OCI-LY1 (cell line): ENCODE data around the gene GOLGA6L10.
"Not testable (repeated sequence)": the region's sequence is repeated elsewhere in the genome, so short reads cannot be mapped to it uniquely, and the experiment has no call there.

ENCODE experiments used
- H2AFZ ChIP-seq: fragments of 200-600 bp; sonication (generic), shearing (Covaris generic); 2 replicates; pipeline ENCODE4 v1.6.0; 2014; ENCODE audit warnings: antibody characterized with exemption, mild to moderate bottlenecking, low read length
- H3F3A ChIP-seq: fragments of 200-600 bp; sonication (generic), shearing (Covaris generic); 2 replicates; pipeline ENCODE4 v1.6.0; 2014; ENCODE audit warnings: mild to moderate bottlenecking, antibody characterized with exemption, low read length, moderate library complexity; ENCODE audit not compliant: insufficient read depth
- H3K27ac ChIP-seq: fragments of 200-600 bp; sonication (generic); 2 replicates; pipeline ENCODE4 v1.5.1; 2014; ENCODE audit warnings: low read length, mixed run types, mild to moderate bottlenecking, low read depth; ENCODE audit not compliant: poor library complexity, severe bottlenecking
- H3K27me3 ChIP-seq: fragments of 200-600 bp; sonication (generic); 2 replicates; pipeline ENCODE4 v1.6.0; 2014; ENCODE audit warnings: antibody characterized with exemption, mild to moderate bottlenecking, low read length, moderate library complexity; ENCODE audit not compliant: insufficient read depth
- H3K36me3 ChIP-seq: fragments of 200-600 bp; sonication (generic); 2 replicates; pipeline ENCODE4 v1.6.1; 2014; ENCODE audit warnings: mild to moderate bottlenecking, antibody characterized with exemption, low read length, moderate library complexity, mixed read lengths; ENCODE audit not compliant: insufficient read depth
- H3K4me1 ChIP-seq: fragments of 200-600 bp; sonication (generic); 2 replicates; pipeline ENCODE4 v1.5.1; 2014; ENCODE audit warnings: mild to moderate bottlenecking, low read length, moderate library complexity; ENCODE audit not compliant: insufficient read depth, severe bottlenecking
- H3K4me2 ChIP-seq: fragments of 200-600 bp; sonication (generic), shearing (Covaris generic); 2 replicates; pipeline ENCODE4 v1.6.1; 2014; ENCODE audit warnings: low read length
- H3K4me3 ChIP-seq: fragments of 200-600 bp; sonication (generic); 2 replicates; pipeline ENCODE4 v1.5.1; 2014; ENCODE audit warnings: low read length, low read depth, mild to moderate bottlenecking, mixed read lengths; ENCODE audit not compliant: poor library complexity, severe bottlenecking
- H3K79me2 ChIP-seq: fragments of 200-600 bp; shearing (Covaris generic); 2 replicates; pipeline ENCODE4 v1.6.1; 2016; ENCODE audit warnings: mixed run types, low read length, mixed read lengths; ENCODE audit not compliant: insufficient read depth
- H3K9ac ChIP-seq: fragments of 200-600 bp; sonication (generic), shearing (Covaris generic); 2 replicates; pipeline ENCODE4 v1.6.1; 2014; ENCODE audit warnings: mild to moderate bottlenecking, low read length, mixed read lengths
- H3K9me2 ChIP-seq: fragments of 200-600 bp; sonication (generic), shearing (Covaris generic); 2 replicates; pipeline ENCODE4 v1.6.1; 2014; ENCODE audit warnings: low read depth, mild to moderate bottlenecking, low read length, mixed read lengths
- H3K9me3 ChIP-seq: fragments of 200-600 bp; shearing (Covaris generic); 2 replicates; pipeline ENCODE4 v1.6.1; 2014; ENCODE audit warnings: low read length, mixed read lengths
- H4K20me1 ChIP-seq: fragments of 200-600 bp; sonication (generic), shearing (Covaris generic); 2 replicates; pipeline ENCODE4 v1.6.0; 2016; ENCODE audit warnings: mild to moderate bottlenecking, low read length; ENCODE audit not compliant: insufficient read depth
- CTCF ChIP-seq: fragments of 200-600 bp; sonication (generic), shearing (Covaris generic); IDR thresholded peaks from 2 replicates; pipeline ENCODE4 v1.5.1; 2017; ENCODE audit warnings: mild to moderate bottlenecking, antibody characterized with exemption, low read length, moderate library complexity, mixed read lengths
- EZH2 ChIP-seq: fragments of 200-600 bp; sonication (generic), shearing (Covaris generic); IDR thresholded peaks from 2 replicates; pipeline ENCODE4 v1.8.0; 2017; ENCODE audit warnings: borderline replicate concordance, mixed run types, mild to moderate bottlenecking, antibody characterized with exemption, low read length, moderate library complexity, mixed read lengths

The GOLGA6L10 gene

DNA sequence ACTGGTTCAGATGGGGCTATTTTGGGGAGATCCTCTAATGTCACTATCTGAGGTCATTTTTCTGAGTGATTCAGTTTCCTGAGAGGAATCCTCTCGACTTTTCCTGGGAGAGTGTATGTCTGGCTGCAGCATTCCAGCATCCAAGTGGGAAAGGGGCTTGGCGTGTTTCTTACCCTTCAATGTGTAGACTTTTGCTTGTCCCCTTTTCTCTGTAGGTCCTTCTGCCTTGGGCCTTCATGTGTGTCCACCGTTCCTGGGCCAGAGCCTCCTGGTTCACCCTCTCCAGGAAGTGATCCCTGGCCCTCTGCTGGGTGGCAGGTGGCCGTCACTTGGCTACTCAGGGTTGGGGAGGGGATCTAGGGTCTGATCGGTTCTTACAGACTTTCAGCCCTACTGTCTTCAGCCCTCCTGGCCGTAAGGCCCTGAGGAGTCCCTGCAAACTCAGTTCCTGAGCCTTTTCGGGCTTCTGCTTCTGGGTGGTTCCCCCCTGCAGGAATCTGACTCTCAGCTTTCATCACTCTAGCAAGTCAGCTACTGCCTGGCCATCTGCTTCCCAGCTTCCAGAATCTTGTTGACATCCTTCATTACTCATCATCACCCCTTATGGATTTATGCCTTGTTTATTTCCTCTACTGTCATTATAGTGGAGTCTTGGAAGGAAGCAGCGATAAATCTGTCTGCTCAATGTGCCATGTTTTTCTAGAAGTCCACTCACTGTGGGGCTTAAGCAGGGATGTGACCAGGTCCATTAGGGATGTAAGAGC is 36.5 kb downstream of the GOLGA6L10 start:
- H3K9ac ChIP-seq: no peak overlapping the region
- no peaks in the 10 kb centered on the region for H3K79me2 ChIP-seq
- no peaks in the 10 kb centered on the region for H3K36me3 ChIP-seq
- no peaks in the 10 kb centered on the region for H3K4me1 ChIP-seq
- no peaks in the 10 kb centered on the region for H4K20me1 ChIP-seq
- H3K27me3 ChIP-seq: no peaks in the 10 kb centered on the region
- no peak overlapping the region for H3K4me3 ChIP-seq
- no peaks in the 10 kb centered on the region for H3F3A ChIP-seq
- no peak overlapping the region for H3K27ac ChIP-seq
- H3K4me2 ChIP-seq: no peak overlapping the region
- no peaks in the 10 kb centered on the region for H3K9me2 ChIP-seq
- no peaks in the 10 kb centered on the region for H3K9me3 ChIP-seq
- TF ChIP-seq EZH2 (no peak), CTCF (no peak)
- no peak overlapping the region for H2AFZ ChIP-seq

DNA sequence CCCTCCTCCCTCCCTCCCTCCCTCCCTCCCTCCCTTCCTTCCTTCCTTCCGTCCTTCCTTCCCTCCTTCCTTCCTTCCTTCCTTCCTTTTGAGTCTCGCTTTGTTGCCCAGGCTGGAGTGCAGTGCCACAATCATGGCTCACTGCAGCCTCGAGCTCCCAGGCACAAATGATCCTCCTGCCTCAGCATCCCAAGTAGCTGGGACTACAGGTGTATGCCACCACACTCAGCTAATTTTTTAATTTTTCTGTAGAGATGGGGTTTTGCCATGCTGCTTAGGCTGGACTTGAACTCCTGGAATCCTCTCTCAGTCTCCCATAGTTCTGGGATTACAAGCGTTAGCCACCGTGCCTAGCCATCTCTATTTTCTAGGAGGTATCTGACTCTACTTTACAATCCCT is 38.0 kb downstream of the GOLGA6L10 start:
- H3F3A ChIP-seq, H3K9me2 ChIP-seq, H4K20me1 ChIP-seq, H3K4me3 ChIP-seq, H3K27me3 ChIP-seq, H3K27ac ChIP-seq, H3K4me2 ChIP-seq, H3K9me3 ChIP-seq, H3K36me3 ChIP-seq, H3K9ac ChIP-seq, H3K79me2 ChIP-seq, H2AFZ ChIP-seq, H3K4me1 ChIP-seq: not testable (repeated sequence)

- Histone ChIP-seq H3K4me3 (no peak overlapping the region), H3K9ac (no peak overlapping the region), H3K4me2 (no peak overlapping the region), H3F3A (no peaks in the 10 kb centered on the region), H3K9me2 (no peaks in the 10 kb centered on the region), H3K36me3 (no peaks in the 10 kb centered on the region), H3K9me3 (no peaks in the 10 kb centered on the region), H2AFZ (no peak overlapping the region), H3K4me1 (no peaks in the 10 kb centered on the region), H3K27ac (no peak overlapping the region), H3K79me2 (no peaks in the 10 kb centered on the region), H4K20me1 (no peaks in the 10 kb centered on the region), H3K27me3 (no peaks in the 10 kb centered on the region)
- no peak for TF ChIP-seq CTCF
Observed at GRCh38 chr15:82309802-82310201, 39.5 kb downstream of the GOLGA6L10 start.

DNA sequence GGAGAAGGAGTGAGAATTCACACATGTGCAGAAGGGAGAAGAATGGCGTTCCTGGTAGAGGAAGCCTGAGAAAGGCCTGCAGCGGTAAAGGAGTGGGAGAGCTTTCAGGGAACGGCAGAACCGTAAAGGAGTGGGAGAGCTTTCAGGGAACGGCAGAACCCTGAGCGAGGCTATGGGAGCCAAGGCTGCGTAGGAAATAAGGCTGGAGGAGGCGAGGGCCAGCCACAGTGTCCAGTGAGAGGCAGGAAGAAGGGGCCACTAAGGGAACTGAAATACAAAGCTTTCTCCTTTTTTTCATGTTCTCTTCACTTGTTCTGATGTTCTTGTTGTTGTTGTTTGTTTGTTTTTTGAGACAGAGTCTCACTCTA is 41.6 kb downstream of the GOLGA6L10 start:
- no peak for TF ChIP-seq CTCF
- TF ChIP-seq EZH2: no peak
- Histone ChIP-seq H3K27ac (no peak overlapping the region), H3K4me1 (no peaks in the 10 kb centered on the region), H3K9me3 (no peaks in the 10 kb centered on the region), H3K9me2 (no peaks in the 10 kb centered on the region), H2AFZ (no peak overlapping the region), H3F3A (no peaks in the 10 kb centered on the region), H3K36me3 (no peaks in the 10 kb centered on the region), H3K4me3 (no peak overlapping the region), H3K27me3 (no peaks in the 10 kb centered on the region), H3K4me2 (no peak overlapping the region), H3K79me2 (no peaks in the 10 kb centered on the region), H4K20me1 (no peaks in the 10 kb centered on the region), H3K9ac (no peak overlapping the region)
